Measurements from ENCODE around the gene UBE2Q2. TPM values are rescaled to one million over a fixed set of nuclear protein-coding genes. Genes with fewer than 3 reads are reported as not detected.
"Not testable (repeated sequence)": the region's sequence is repeated elsewhere in the genome, so short reads cannot be mapped to it uniquely, and the experiment has no call there.

The UBE2Q2 gene
- total RNA-seq, 1 donor from 2014 or later: 68.8 TPM

DNA sequence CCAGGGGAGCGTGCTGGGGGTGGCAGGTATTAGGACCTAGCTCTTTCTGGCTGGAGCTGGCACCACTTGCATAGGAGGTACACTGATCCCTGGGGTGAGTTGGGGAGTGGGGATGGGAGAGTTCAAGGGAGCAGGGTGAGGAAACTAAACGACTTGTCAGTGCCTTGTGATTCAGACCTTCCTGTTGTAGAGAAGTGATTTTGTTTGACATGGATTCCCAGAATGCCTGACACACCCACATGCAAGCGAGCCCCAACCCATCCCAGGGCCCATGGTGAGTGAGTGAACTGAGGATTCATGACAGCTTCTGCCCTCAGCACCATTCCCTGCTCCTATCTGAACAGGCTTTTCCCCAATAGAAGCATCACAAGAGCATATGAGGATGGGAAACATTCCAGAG, 15.6 kb upstream of the UBE2Q2 start:
- DNase-seq: peak; percentile 11

GRCh38 chr15:75828429-75828828, 14.8 kb upstream of the UBE2Q2 start:
- no peak for DNase-seq

DNA sequence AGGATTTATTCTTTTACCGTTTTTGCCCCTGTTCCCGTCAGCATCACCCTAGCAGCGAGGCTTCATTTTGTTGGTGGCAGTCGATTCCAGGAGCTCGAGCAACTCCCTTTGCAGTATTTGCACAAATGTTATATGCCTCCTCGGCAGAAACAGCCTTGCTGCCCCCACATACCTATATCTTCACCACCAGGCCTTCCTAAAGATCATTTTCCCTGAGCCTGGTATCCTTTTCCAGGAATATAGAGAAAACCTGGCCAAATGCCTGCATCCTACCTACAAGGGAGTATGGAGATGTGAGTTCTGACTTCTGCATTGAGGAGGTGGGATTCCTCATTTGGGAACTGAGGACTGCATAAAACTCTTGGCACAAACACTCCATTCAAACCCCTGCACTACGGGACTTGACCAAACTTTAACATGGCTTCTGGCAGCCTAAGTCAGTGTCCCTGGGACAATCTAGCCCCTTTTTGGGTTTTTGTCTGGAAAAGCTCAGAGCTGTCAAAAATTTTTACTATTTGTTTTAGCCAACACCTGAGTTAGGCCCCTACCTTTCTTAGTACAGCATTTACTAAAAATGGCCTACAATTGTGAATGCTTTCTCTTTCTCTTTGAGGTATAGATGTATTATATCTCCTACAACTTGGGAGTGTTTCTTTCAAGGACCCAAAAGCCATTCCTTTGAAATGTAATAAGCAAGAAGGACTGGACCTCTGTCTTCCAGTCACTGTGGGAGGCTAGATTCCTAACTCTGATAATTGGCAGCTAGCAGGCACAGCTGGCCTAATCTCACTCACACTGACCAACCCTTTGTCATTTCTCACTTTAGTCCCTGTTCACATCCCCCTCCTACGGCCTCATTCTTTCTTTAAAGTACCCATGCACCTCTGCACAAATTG, 12.1 kb upstream of the UBE2Q2 start:
- no peak for DNase-seq

DNA sequence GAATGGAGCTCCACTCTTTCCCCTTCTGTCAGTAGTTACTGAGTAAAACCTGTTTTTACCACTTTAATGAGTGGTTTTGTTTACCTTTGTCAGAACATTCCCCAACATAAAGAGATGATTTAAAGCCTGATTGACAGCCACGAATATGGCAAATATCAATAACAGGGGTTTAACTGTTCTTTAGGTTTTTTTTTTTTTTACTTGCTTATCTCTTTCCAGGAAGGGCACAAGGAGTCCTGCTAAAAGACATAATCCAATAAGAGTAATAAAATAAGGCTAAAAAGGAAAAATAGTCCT, 11.5 kb upstream of the UBE2Q2 start:
- DNase-seq: no peak

GRCh38 chr15:75832114-75832513, 11.1 kb upstream of the UBE2Q2 start:
- no peak for DNase-seq

GRCh38 chr15:75834021-75834420, 9.2 kb upstream of the UBE2Q2 start:
- no peak for DNase-seq

DNA sequence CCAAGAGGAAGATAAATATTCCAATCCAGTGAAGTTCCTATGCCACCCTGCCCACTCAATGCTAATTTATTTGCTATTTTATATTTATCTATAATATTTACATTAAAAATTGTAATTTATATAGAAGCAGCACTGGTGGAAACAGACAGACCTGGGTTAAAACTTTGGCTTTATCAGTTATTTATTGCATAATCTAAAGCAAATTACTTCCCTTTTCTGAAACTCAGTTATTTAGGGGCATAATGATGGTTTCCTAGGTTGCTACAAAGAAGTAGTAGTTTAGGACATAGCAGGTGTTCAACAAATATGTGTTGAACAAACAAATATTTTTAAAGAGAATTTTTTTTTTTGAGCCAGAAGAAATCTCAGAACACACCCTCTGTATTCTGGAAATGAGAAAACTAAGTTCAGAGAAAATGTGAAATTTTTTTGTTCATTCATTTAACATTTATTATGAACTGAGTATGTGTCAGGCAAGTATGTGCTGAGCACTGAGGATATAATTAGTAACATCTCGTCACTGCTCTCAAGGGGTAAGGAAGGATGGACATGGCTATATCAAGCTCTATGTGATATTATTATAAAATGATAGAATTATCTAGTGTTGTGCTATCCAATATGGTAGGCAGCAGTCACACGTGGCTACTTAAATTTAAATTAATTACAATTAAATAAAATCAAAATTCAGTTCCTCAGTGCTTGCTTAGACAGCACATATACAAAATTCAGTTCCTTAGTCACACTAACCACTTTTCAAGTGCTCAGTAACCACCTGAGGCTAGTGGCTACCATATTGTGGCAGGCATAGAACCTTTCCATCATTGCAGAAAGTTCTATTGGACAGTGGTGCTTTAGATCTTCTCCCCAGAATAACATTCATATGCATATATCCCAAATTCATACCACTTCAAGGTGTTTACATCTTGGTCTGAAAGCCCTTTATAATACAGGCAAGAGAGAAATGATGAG, 7.0 kb upstream of the UBE2Q2 start:
- no peak for DNase-seq

- peak; percentile 71 for DNase-seq
Observed at GRCh38 chr15:75836959-75837334, 6.3 kb upstream of the UBE2Q2 start.

DNA sequence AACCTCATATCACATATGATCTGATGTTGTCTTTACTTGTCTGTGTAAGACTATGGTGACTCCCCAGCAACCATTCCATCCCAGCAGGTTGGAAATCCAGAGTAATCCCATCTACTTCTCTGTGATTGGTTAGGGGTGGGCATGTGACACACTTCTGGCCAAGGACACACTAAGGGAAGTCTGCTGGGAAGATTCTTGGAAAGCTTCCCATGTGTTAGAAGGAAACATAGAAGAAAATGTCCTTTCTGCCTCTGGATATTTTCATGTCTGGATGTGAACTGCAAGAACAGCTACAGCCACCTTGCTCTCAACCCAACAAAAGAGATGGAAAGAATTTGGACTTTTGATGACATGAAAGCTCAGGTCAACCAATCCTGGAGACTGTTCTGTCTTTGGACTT, 2.6 kb upstream of the UBE2Q2 start:
- peak; percentile 81 for DNase-seq

DNA sequence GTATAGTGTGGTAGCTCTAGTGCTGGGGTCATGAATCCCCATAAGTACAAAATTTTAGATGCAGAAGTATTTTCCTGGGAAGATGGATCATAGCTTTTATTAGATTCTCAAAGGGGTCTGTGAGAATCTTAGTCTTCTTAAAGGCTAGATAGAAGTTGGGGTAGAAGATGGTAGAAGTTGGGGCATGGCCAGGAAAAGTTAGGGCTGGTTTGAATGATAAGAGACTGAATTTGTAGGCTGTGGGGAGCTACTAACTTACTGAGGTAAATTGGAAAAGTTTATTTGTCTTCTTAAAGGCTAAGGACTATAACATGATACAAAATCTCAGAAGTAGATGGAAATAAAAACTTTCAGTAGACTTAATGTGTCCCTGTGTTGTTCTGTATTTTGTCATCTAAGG, 1.6 kb upstream of the UBE2Q2 start:
- DNase-seq: no peak

DNA sequence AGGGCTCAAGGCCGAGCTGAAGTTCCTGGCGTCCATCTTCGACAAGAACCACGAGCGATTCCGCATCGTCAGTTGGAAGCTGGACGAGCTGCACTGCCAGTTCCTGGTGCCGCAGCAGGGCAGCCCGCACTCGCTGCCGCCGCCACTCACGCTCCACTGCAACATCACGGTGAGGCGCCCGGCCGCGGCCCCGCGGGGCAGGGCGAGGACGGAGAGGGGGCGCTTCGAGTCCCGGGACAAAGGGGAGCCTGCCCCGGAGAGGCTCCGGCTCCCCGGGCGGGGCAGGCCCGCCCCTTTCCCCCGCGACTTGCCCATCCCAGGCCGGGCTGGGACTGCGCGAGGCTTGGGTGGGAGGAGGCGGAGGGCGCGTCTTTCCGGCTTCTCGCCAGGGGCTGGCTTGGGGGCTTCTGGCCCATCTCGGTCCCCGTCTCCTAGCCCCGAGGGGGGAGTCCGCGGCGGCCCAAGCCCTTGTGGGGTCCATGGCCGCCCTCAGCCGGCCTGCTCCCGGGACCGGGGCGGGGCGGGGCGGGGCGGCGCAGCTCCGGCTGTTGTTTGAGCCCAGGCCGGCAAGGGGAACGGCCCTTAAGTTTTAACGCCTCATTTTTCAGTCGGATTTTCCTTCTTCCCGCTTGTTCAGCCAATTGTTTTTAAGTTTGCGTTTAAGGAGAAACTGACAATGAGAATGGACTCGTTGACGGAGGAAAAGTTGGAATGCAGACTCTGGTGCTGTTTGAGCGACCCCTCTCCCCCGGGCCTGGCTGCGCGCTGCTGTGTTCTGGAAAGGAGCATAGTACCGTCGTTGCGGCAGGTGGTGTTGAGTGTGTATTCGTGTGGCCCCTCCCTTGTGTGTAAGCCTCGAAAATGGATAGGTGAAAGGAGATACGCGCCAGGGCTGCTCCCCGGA, 683 bp downstream of the UBE2Q2 start:
- peak; percentile 60 for DNase-seq

DNA sequence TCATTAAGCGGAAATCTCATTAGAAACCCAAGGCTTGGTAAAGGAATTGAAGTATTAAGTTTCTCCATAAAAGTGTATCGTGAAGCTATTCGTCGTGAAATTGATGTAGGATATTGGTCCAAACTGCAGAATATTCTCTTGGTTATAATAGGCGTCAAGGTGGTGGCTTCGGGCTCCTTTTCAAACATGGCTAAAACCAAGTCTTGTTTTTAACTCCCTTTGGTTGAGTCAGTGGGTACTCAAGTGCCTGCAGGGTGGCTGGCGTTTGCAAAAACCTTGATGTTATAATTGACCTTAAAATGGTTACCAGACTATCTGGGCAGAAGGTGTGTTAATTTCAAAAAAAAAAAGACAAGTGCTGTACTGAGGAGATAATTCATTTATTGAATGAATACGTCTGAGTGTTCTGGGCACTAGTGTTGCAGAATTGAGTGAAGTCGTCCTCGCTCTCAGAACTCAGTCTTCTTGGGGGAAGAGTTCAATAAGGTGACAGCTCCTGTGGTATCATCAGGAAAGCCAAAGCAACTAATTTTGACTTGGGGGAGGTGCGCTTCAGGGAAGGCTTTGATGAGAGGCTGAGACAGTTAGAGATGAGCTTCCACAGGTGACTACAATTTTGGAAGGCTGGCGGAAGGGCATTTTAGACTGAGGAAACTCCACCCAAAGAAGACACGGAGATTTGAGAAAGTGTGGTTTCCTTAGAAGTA, 1.5 kb downstream of the UBE2Q2 start:
- DNase-seq: peak; percentile 7

DNA sequence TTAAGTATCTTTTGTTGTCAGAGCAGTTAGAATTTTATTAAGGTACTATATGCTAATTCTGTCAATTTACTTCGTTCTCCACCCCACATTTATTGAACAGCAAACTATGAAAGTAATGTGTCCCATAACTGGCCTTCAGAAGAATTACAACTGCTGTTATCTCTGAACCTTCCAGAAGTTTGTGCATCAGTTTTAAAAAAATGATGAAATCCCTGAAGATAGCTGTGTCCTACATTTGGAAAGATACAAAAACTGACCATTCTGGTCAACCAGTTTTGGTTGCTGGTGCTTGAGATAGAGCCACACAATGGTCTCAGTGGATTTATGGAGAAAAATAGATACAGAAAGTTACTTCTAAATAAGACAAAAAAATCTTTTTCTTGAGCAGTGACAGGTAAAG, 5.9 kb downstream of the UBE2Q2 start:
- no peak for DNase-seq

- no peak for DNase-seq
Observed at GRCh38 chr15:75850708-75851107, 7.5 kb downstream of the UBE2Q2 start.

GRCh38 chr15:75851566-75851965, 8.3 kb downstream of the UBE2Q2 start:
- not testable (repeated sequence) for DNase-seq

DNA sequence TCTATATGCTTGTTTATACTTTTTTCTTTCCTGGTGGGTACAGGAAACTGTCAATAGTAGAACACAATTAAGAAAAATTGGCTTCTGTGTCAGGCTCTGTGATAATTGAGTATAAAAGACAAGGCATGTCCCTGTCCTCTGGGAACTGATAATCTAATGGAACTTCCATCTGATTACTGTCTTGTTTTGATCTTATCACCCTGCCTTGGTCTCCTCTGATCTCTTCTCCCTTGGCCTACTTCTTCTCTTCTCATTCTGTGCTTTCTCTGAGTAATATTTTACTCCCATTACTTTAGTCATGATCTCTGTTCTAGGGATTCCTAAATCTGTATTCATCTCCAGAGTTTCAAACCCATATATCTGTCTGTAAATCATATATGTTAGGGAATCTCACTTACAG, 14.6 kb downstream of the UBE2Q2 start:
- DNase-seq: no peak

- DNase-seq: no peak
Observed at GRCh38 chr15:75861750-75862402, 18.6 kb downstream of the UBE2Q2 start.

- no peak for DNase-seq
Observed at GRCh38 chr15:75862796-75863195, 19.5 kb downstream of the UBE2Q2 start.

DNA sequence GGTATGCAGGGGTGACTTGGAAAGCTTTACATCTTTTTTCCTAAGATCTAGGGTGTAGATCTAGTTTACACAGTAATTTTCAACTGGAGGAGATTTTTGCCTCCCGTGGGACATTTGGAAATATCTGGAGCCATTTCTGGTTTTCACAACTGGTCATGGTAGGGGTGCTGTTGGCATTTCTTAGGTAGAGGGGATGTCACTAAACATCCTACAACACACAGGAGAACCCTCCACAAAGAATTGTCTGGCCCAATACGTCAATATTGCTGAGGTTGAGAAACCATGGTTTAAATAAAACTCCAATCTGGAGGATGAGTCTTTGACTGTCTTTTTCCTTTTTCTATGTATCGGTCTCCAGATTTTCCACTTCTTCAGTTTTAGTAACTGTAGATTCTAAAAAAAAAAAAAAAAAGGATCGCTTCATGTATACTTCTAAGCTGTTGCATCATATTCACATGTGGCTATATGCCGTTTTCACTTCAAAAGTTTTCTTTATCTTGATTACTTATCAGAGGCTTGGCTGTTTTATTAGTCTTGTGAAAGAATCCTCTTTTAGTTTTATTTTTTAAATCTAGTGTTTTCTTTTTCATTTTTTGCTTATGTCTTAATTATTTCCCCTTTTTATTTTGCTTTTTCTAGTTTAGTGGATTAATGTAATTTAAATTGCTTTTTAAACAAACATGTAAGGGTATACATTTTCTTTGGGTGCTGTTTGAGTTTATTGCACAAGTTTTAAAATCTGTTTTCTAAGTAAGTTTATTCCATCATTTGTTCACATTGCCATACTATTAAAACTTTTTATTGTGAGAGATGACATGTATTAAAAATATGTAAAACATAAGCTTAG, 21.2 kb downstream of the UBE2Q2 start:
- no peak for DNase-seq

- DNase-seq: not testable (repeated sequence)
Observed at GRCh38 chr15:75866045-75866444, 22.8 kb downstream of the UBE2Q2 start.

All from dermis blood vessel endothelial cell (primary cell).